Hepatocyte (in vitro differentiated cells): Measurements from ENCODE around the gene IKBKE.

Experiments used
- EZH2 ChIP-seq: fragments of 200-600 bp; sonication (generic); IDR thresholded peaks from 2 replicates; pipeline ENCODE4 v1.6.1; 2016; ENCODE audit warnings: antibody characterized with exemption, mild to moderate bottlenecking, borderline replicate concordance
- EZH2phosphoT487 ChIP-seq: fragments of 200-600 bp; sonication (generic); IDR thresholded peaks from one replicate; pipeline ENCODE4 v1.6.1; 2018; ENCODE audit warnings: antibody characterized with exemption, mild to moderate bottlenecking, low read depth, moderate library complexity; ENCODE audit not compliant: unreplicated experiment, severe bottlenecking
- TF ChIP-seq, protein P1 (sequence below): fragments of 200-600 bp; sonication (generic); IDR thresholded peaks from 2 replicates; pipeline ENCODE4 v1.5.1; 2016; ENCODE audit warnings: antibody characterized with exemption, mild to moderate bottlenecking; ENCODE audit not compliant: poor library complexity

GRCh38 chr1:206518206-206518605 lies 47.9 kb downstream of the IKBKE start:
- TF ChIP-seq, protein P1, sequence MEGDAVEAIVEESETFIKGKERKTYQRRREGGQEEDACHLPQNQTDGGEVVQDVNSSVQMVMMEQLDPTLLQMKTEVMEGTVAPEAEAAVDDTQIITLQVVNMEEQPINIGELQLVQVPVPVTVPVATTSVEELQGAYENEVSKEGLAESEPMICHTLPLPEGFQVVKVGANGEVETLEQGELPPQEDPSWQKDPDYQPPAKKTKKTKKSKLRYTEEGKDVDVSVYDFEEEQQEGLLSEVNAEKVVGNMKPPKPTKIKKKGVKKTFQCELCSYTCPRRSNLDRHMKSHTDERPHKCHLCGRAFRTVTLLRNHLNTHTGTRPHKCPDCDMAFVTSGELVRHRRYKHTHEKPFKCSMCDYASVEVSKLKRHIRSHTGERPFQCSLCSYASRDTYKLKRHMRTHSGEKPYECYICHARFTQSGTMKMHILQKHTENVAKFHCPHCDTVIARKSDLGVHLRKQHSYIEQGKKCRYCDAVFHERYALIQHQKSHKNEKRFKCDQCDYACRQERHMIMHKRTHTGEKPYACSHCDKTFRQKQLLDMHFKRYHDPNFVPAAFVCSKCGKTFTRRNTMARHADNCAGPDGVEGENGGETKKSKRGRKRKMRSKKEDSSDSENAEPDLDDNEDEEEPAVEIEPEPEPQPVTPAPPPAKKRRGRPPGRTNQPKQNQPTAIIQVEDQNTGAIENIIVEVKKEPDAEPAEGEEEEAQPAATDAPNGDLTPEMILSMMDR: no peak
- TF ChIP-seq EZH2: no peak
- no peak for TF ChIP-seq EZH2phosphoT487
